ENCODE results near the gene STK39. TPM values are rescaled to one million over a fixed set of nuclear protein-coding genes. Genes with fewer than 3 reads are reported as not detected.

The STK39 gene
- total and polyA plus RNA-seq, 2 experiments from 2014 or later = 3.2 to 14.6 TPM

- H2AFZ ChIP-seq = no peak overlapping the region
- H3K79me2 ChIP-seq (ENCODE audit: insufficient read depth) = no peaks in the 10 kb centered on the region
- no peak overlapping the region for H3K4me3 ChIP-seq
- H4K20me1 ChIP-seq (ENCODE audit: insufficient read depth) = no peaks in the 10 kb centered on the region
- H3K9me3 ChIP-seq (ENCODE audit: low read depth) = no peaks in the 10 kb centered on the region
- H3K27me3 ChIP-seq (replicated peaks; ENCODE audit: insufficient read depth) = no peaks in the 10 kb centered on the region
- H3K9ac ChIP-seq = no peak overlapping the region
- H3K27ac ChIP-seq = no peak overlapping the region
- TF ChIP-seq EZH2phosphoT487 (IDR thresholded peaks at IDR 0.05; ENCODE audit: insufficient read depth, low read depth) (no peak), EZH2 (IDR thresholded peaks at IDR 0.05; ENCODE audit: insufficient read depth, poor library complexity, severe bottlenecking) (no peak)
- H3F3A ChIP-seq (ENCODE audit: insufficient read depth) = no peaks in the 10 kb centered on the region
- no peak for DNase-seq
- 88 to 91% methylated on average over 11 of the region's 11 CpGs for WGBS, 2 experiments (ENCODE audit: low coverage in 1 of 2, low lambda C conversion rate in 2 of 2, missing lambda C conversion rate in 2 of 2)
- H3K36me3 ChIP-seq (ENCODE audit: low read depth) = no peaks in the 10 kb centered on the region
- in situ Hi-C loops (cut with MboI) = no loop called here
- peaks cover 3% of the 10 kb centered on the region for H3K4me1 ChIP-seq (ENCODE audit: insufficient read depth)
- H3K9me2 ChIP-seq (ENCODE audit: insufficient read depth) = no peaks in the 10 kb centered on the region
- no peak overlapping the region for H3K4me2 ChIP-seq (ENCODE audit: unreplicated experiment)
Observed at GRCh38 chr2:168025487-168026202, 221.8 kb downstream of the STK39 start.

GRCh38 chr2:168024459-168024858 lies 222.9 kb downstream of the STK39 start:
- H3K27me3 ChIP-seq (replicated peaks; ENCODE audit: insufficient read depth) = no peaks in the 10 kb centered on the region
- no peaks in the 10 kb centered on the region for H3K4me1 ChIP-seq (ENCODE audit: insufficient read depth)
- no peak overlapping the region for H3K9ac ChIP-seq
- no peak for DNase-seq
- H3K9me2 ChIP-seq (ENCODE audit: insufficient read depth) = no peaks in the 10 kb centered on the region
- no peak overlapping the region for H2AFZ ChIP-seq
- no peak overlapping the region for H3K4me2 ChIP-seq (ENCODE audit: unreplicated experiment)
- H3K79me2 ChIP-seq (ENCODE audit: insufficient read depth) = no peaks in the 10 kb centered on the region
- no peak overlapping the region for H3K4me3 ChIP-seq
- H3F3A ChIP-seq (ENCODE audit: insufficient read depth) = no peaks in the 10 kb centered on the region
- TF ChIP-seq EZH2 (IDR thresholded peaks at IDR 0.05; ENCODE audit: insufficient read depth, poor library complexity, severe bottlenecking) (no peak), EZH2phosphoT487 (IDR thresholded peaks at IDR 0.05; ENCODE audit: insufficient read depth, low read depth) (no peak)
- WGBS, 2 experiments (ENCODE audit: low coverage in 1 of 2, low lambda C conversion rate in 2 of 2, missing lambda C conversion rate in 2 of 2) = 68 to 70% methylated on average over 4 of the region's 4 CpGs
- in situ Hi-C loops (cut with MboI) = no loop called here
- H3K9me3 ChIP-seq (ENCODE audit: low read depth) = no peaks in the 10 kb centered on the region
- H3K36me3 ChIP-seq (ENCODE audit: low read depth) = no peaks in the 10 kb centered on the region
- no peaks in the 10 kb centered on the region for H4K20me1 ChIP-seq (ENCODE audit: insufficient read depth)
- no peak overlapping the region for H3K27ac ChIP-seq

- H2AFZ ChIP-seq = no peak overlapping the region
- no peaks in the 10 kb centered on the region for H3K27me3 ChIP-seq (replicated peaks; ENCODE audit: insufficient read depth)
- DNase-seq = no peak
- H3F3A ChIP-seq (ENCODE audit: insufficient read depth) = no peaks in the 10 kb centered on the region
- no peak overlapping the region for H3K9ac ChIP-seq
- H3K36me3 ChIP-seq (ENCODE audit: low read depth) = no peaks in the 10 kb centered on the region
- no peaks in the 10 kb centered on the region for H3K79me2 ChIP-seq (ENCODE audit: insufficient read depth)
- H3K9me2 ChIP-seq (ENCODE audit: insufficient read depth) = no peaks in the 10 kb centered on the region
- no peaks in the 10 kb centered on the region for H4K20me1 ChIP-seq (ENCODE audit: insufficient read depth)
- no peak for TF ChIP-seq EZH2 (IDR thresholded peaks at IDR 0.05; ENCODE audit: insufficient read depth, poor library complexity, severe bottlenecking)
- TF ChIP-seq EZH2phosphoT487 (IDR thresholded peaks at IDR 0.05; ENCODE audit: insufficient read depth, low read depth) = no peak
- H3K9me3 ChIP-seq (ENCODE audit: low read depth) = no peaks in the 10 kb centered on the region
- in situ Hi-C loops (cut with MboI) = no loop called here
- H3K4me1 ChIP-seq (ENCODE audit: insufficient read depth) = no peaks in the 10 kb centered on the region
- H3K27ac ChIP-seq = no peak overlapping the region
- no peak overlapping the region for H3K4me2 ChIP-seq (ENCODE audit: unreplicated experiment)
- no peak overlapping the region for H3K4me3 ChIP-seq
Observed at GRCh38 chr2:168021800-168022587, 225.4 kb downstream of the STK39 start.

DNA sequence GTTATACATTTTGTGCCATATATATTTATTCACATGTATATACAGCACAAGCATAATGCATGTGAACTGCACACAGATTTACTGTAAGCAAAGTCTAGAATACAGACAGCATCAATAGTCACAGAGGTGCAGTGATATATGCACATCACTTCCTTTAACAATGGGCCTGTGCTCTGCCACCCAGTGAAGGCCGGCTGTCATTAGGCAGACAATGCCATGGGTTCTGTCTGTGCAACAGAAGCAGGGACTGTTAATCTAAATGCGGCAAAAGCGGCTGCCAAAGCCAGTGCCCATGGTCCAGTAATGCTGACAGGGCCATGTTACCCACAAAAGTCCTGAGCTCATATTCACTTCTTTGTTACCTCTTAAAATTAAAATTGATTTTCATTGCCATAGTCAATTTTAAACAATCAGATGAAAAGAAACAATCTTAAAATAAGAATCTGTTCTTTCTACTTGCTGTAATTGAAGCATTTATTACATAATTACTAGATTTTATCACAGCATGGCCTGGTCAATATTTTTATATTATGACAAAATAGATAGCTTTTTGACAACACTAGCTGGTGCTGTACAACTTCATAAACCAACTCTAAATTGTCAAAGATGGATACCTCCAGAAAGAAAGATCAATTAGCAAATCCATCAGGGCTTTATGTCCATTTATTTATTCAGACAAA lies 232.0 kb downstream of the STK39 start:
- H3K27ac ChIP-seq = no peak overlapping the region
- no peaks in the 10 kb centered on the region for H3K9me3 ChIP-seq (ENCODE audit: low read depth)
- no peak overlapping the region for H3K4me3 ChIP-seq
- H3K9ac ChIP-seq = no peak overlapping the region
- H4K20me1 ChIP-seq (ENCODE audit: insufficient read depth) = no peaks in the 10 kb centered on the region
- in situ Hi-C loops (cut with MboI) = no loop called here
- H2AFZ ChIP-seq = no peak overlapping the region
- H3K36me3 ChIP-seq (ENCODE audit: low read depth) = peaks cover 4% of the 10 kb centered on the region; the same call in 1 of the 2 replicates
- H3K4me1 ChIP-seq (ENCODE audit: insufficient read depth) = no peaks in the 10 kb centered on the region
- no peak overlapping the region for H3K4me2 ChIP-seq (ENCODE audit: unreplicated experiment)
- H3K27me3 ChIP-seq (replicated peaks; ENCODE audit: insufficient read depth) = no peaks in the 10 kb centered on the region
- no peak for TF ChIP-seq EZH2 (IDR thresholded peaks at IDR 0.05; ENCODE audit: insufficient read depth, poor library complexity, severe bottlenecking)
- TF ChIP-seq EZH2phosphoT487 (IDR thresholded peaks at IDR 0.05; ENCODE audit: insufficient read depth, low read depth) = no peak
- H3F3A ChIP-seq (ENCODE audit: insufficient read depth) = no peaks in the 10 kb centered on the region
- DNase-seq = no peak
- no peaks in the 10 kb centered on the region for H3K9me2 ChIP-seq (ENCODE audit: insufficient read depth)
- 96 to 100% methylated on average over 3 of the region's 3 CpGs for WGBS, 2 experiments (ENCODE audit: low coverage in 1 of 2, low lambda C conversion rate in 2 of 2, missing lambda C conversion rate in 2 of 2)
- H3K79me2 ChIP-seq (ENCODE audit: insufficient read depth) = no peaks in the 10 kb centered on the region

Data from GM23248 (cell line).